Caco-2 (cell line): ENCODE data around the gene GLT6D1. TPM values are rescaled to one million over a fixed set of nuclear protein-coding genes. Genes with fewer than 3 reads are reported as not detected.

Experiments
- BruUV-seq: library from RNA; stranded (reverse); fragments of 400-500 nt; replicated peaks from 2 replicates; lab custom pipeline; 2021; lab: Mats Ljungman, UMichigan
- CTCF ChIA-PET: fragments of 300-600 bp; sonication (Branson Sonifier 250); formaldehyde crosslinking; loops from one replicate; lab custom pipeline; 2022; ENCODE audit warnings: antibody characterized with exemption; lab: Charles Lee
- POLR2A ChIA-PET: fragments of 300-600 bp; sonication (Branson Sonifier 250); formaldehyde crosslinking; loops from one replicate; lab custom pipeline; 2022; ENCODE audit warnings: antibody characterized with exemption; lab: Charles Lee
- DNase-seq, 2 experiments: peaks; one replicate each; pipeline versions ENCODE4 v3.0.0 to v3.0.0-alpha.2; 2020 to 2022
- H3K27me3 ChIP-seq: replicated peaks from 2 replicates; pipeline ENCODE4 v1.6.0; 2011; ENCODE audit warnings: low read length; ENCODE audit not compliant: control insufficient read depth, insufficient read depth
- H3K36me3 ChIP-seq: 2 replicates; pipeline ENCODE4 v1.5.1; 2011; ENCODE audit warnings: low read length; ENCODE audit not compliant: control insufficient read depth, insufficient read depth
- H3K4me1 ChIP-seq: fragments of 250-450 bp; sonication (Bioruptor Pico); 2 replicates; pipeline ENCODE4 v1.5.1; 2020; ENCODE audit warnings: mild to moderate bottlenecking
- H3K4me3 ChIP-seq: 2 replicates; pipeline ENCODE4 v1.5.1; 2011; ENCODE audit warnings: low read depth, mild to moderate bottlenecking, control low read depth, low read length
- H3K9me3 ChIP-seq: fragments of 250-450 bp; sonication (Bioruptor Pico); 2 replicates; pipeline ENCODE4 v1.5.1; 2020; ENCODE audit warnings: mild to moderate bottlenecking, moderate library complexity
- H3K27ac Mint-ChIP-seq: one replicate; pipeline ENCODE4 v1.8.0; 2022; ENCODE audit warnings: mixed read lengths; ENCODE audit not compliant: unreplicated experiment
- H3K27me3 Mint-ChIP-seq: one replicate; pipeline ENCODE4 v1.8.0; 2022; ENCODE audit warnings: mixed read lengths; ENCODE audit not compliant: insufficient read depth, unreplicated experiment
- H3K36me3 Mint-ChIP-seq: one replicate; pipeline ENCODE4 v1.8.0; 2022; ENCODE audit warnings: mild to moderate bottlenecking, mixed read lengths; ENCODE audit not compliant: insufficient read depth, unreplicated experiment
- H3K4me1 Mint-ChIP-seq: one replicate; pipeline ENCODE4 v1.8.0; 2022; ENCODE audit warnings: low read depth, mixed read lengths; ENCODE audit not compliant: unreplicated experiment
- H3K4me3 Mint-ChIP-seq: one replicate; pipeline ENCODE4 v1.8.0; 2022; ENCODE audit warnings: mild to moderate bottlenecking, moderate library complexity, mixed read lengths; ENCODE audit not compliant: unreplicated experiment
- H3K9me3 Mint-ChIP-seq: one replicate; pipeline ENCODE4 v1.8.0; 2022; ENCODE audit warnings: mixed read lengths; ENCODE audit not compliant: unreplicated experiment
- CTCF ChIP-seq, 2 experiments: fragments of 200-600 bp in 1 of 2; IDR thresholded peaks; 1 replicate in 1 of 2; 2 replicates in 1 of 2; pipeline versions ENCODE4 v1.5.1 to v1.8.0; 2011 to 2022; ENCODE audit warnings: antibody characterized with exemption in 1 of 2, control low read depth in 1 of 2, inconsistent platforms in 1 of 2, low read depth in 1 of 2, low read length in 1 of 2, mild to moderate bottlenecking in 1 of 2, moderate library complexity in 1 of 2; ENCODE audit not compliant: insufficient read depth in 1 of 2, severe bottlenecking in 1 of 2, unreplicated experiment in 1 of 2
- intact Hi-C: fragments of 100-400 bp; cut with micrococcal nuclease; formaldehyde crosslinking; loops from one replicate; pipeline ENCODE4 v1.10.0; 2022; ENCODE audit not compliant: unreplicated experiment
- total RNA-seq: library from RNA; stranded (reverse); gene quantifications from 2 replicates; pipeline ENCODE4 v1.2.3, GENCODE V29; 2022

The GLT6D1 gene
- total RNA-seq, 1 experiment from 2014 or later, result not detected

GRCh38 chr9:135615666-135616618 is 23.4 kb downstream of the GLT6D1 start:
- Histone ChIP-seq H3K4me3 (no peak overlapping the region), H3K9me3 (no peaks in the 10 kb centered on the region), H3K36me3 (no peaks in the 10 kb centered on the region), H3K4me1 (no peaks in the 10 kb centered on the region), H3K27me3 (no peaks in the 10 kb centered on the region)
- no peak overlapping the region for H3K4me3 Mint-ChIP-seq
- no peaks in the 10 kb centered on the region for H3K36me3 Mint-ChIP-seq
- peaks cover 11% of the 10 kb centered on the region for H3K27me3 Mint-ChIP-seq
- ChIA-PET POLR2A (no interaction called here), CTCF (no interaction called here)
- no peaks in the 10 kb centered on the region for H3K4me1 Mint-ChIP-seq
- DNase-seq, result no peak
- peak; percentile 17 to 22 for TF ChIP-seq CTCF (IDR thresholded peaks at IDR 0.05; ENCODE audit: insufficient read depth in 1 of 2, low read depth in 1 of 2, low read length in 1 of 2, severe bottlenecking in 1 of 2, unreplicated experiment in 1 of 2)
- no peaks in the 10 kb centered on the region for H3K9me3 Mint-ChIP-seq
- H3K27ac Mint-ChIP-seq, result no peak overlapping the region
- intact Hi-C loops, result no loop called here
- no TSS peak for BruUV-seq

- Histone ChIP-seq H3K27me3 (no peaks in the 10 kb centered on the region), H3K4me3 (no peak overlapping the region), H3K9me3 (no peaks in the 10 kb centered on the region), H3K36me3 (no peaks in the 10 kb centered on the region), H3K4me1 (no peaks in the 10 kb centered on the region)
- POLR2A ChIA-PET, result no interaction called here
- intact Hi-C loops, result no loop called here
- no peak overlapping the region for H3K4me3 Mint-ChIP-seq
- peaks cover 14% of the 10 kb centered on the region for H3K27me3 Mint-ChIP-seq
- no peak for TF ChIP-seq CTCF (IDR thresholded peaks at IDR 0.05; ENCODE audit: insufficient read depth in 1 of 2, low read depth in 1 of 2, low read length in 1 of 2, severe bottlenecking in 1 of 2, unreplicated experiment in 1 of 2)
- no peak for DNase-seq
- BruUV-seq, result no TSS peak
- CTCF ChIA-PET, result no interaction called here
- H3K36me3 Mint-ChIP-seq, result no peaks in the 10 kb centered on the region
- H3K27ac Mint-ChIP-seq, result no peak overlapping the region
- H3K4me1 Mint-ChIP-seq, result no peaks in the 10 kb centered on the region
- H3K9me3 Mint-ChIP-seq, result peaks cover 5% of the 10 kb centered on the region
Measured at GRCh38 chr9:135614821-135615665, 24.3 kb downstream of the GLT6D1 start.
